ENCODE measurements around the gene SLC8A1. TPM values are rescaled to one million over a fixed set of nuclear protein-coding genes. Genes with fewer than 3 reads are reported as not detected.

Gene SLC8A1
- total and polyA plus RNA-seq, 2 donors, result 0.46 to 20.4 TPM

GRCh38 chr2:40359811-40360210 is 92.1 kb downstream of the SLC8A1 start:
- H3K4me1 ChIP-seq (ENCODE audit: control insufficient read depth in 2 of 2, insufficient read depth in 2 of 2, low read length in 2 of 2), result no peaks in the 10 kb centered on the region
- H3K36me3 ChIP-seq (ENCODE audit: control insufficient read depth in 2 of 2, insufficient read depth in 2 of 2, low read length in 1 of 2), result no peaks in the 10 kb centered on the region
- no peak for DNase-seq (ENCODE audit: low read depth in 6 of 9, low spot score in 9 of 9)
- H3K27ac ChIP-seq (ENCODE audit: low read depth in 1 of 2, low read length in 1 of 2), result no peak overlapping the region
- 97% methylated on average over 2 of the region's 2 CpGs for WGBS
- H3K4me3 ChIP-seq (ENCODE audit: low read length in 2 of 2), result no peak overlapping the region
- no peaks in the 10 kb centered on the region for H3K27me3 ChIP-seq (ENCODE audit: control insufficient read depth in 2 of 2, insufficient read depth in 1 of 2, low read length in 1 of 2)
- no peaks in the 10 kb centered on the region for H3K9me3 ChIP-seq (ENCODE audit: control insufficient read depth in 2 of 2, insufficient read depth in 1 of 2, low read length in 1 of 2)

DNA sequence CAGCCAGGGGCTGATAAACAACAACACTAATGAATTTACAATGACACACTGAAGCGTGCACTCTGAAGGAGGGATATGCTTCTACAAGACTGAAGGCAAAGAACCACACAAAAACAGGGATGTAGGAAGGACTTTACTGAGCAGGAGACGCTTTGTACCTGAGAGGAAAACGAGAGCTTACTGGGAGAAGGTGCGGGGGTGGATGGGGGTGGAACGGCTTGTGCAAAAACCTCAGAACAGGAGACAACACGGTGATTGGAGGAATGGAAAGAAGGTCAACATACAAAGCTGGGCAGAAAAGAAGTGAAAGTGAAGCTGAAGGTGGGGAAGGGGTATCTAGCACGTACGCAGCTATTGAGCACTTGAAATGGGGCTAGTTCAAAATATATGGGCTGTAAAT is 93.1 kb downstream of the SLC8A1 start:
- 97% methylated on average over 8 of the region's 8 CpGs for WGBS
- H3K27ac ChIP-seq (ENCODE audit: low read depth in 1 of 2, low read length in 1 of 2), result no peak overlapping the region
- H3K27me3 ChIP-seq (ENCODE audit: control insufficient read depth in 2 of 2, insufficient read depth in 1 of 2, low read length in 1 of 2), result no peaks in the 10 kb centered on the region
- H3K36me3 ChIP-seq (ENCODE audit: control insufficient read depth in 2 of 2, insufficient read depth in 2 of 2, low read length in 1 of 2), result no peaks in the 10 kb centered on the region
- H3K4me1 ChIP-seq (ENCODE audit: control insufficient read depth in 2 of 2, insufficient read depth in 2 of 2, low read length in 2 of 2), result no peaks in the 10 kb centered on the region
- DNase-seq (ENCODE audit: low read depth in 6 of 9, low spot score in 9 of 9), result no peak
- no peak overlapping the region for H3K4me3 ChIP-seq (ENCODE audit: low read length in 2 of 2)
- H3K9me3 ChIP-seq (ENCODE audit: control insufficient read depth in 2 of 2, insufficient read depth in 1 of 2, low read length in 1 of 2), result no peaks in the 10 kb centered on the region

DNA sequence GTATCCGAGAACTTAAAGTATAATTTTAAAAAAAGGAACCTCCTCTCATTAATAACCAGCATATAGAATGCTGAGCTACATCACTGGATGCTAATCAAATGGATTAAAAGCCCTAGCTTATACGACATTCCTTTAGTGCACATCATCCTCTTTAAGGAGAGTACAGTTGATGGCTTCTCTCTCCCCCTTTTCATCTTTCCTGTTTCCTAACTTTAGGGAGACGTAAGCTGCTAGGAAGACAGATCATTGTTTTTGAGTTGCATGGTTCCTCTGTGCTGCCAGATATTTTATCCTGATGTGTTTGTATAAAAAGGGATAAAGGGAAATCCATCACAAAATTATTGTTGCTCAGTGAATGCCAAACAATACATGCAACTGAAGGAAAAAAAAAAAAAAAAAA is 94.2 kb downstream of the SLC8A1 start:
- Histone ChIP-seq H3K4me3 (ENCODE audit: low read length in 2 of 2) (no peak overlapping the region), H3K27me3 (ENCODE audit: control insufficient read depth in 2 of 2, insufficient read depth in 1 of 2, low read length in 1 of 2) (no peaks in the 10 kb centered on the region), H3K9me3 (ENCODE audit: control insufficient read depth in 2 of 2, insufficient read depth in 1 of 2, low read length in 1 of 2) (no peaks in the 10 kb centered on the region), H3K4me1 (ENCODE audit: control insufficient read depth in 2 of 2, insufficient read depth in 2 of 2, low read length in 2 of 2) (no peaks in the 10 kb centered on the region), H3K36me3 (ENCODE audit: control insufficient read depth in 2 of 2, insufficient read depth in 2 of 2, low read length in 1 of 2) (no peaks in the 10 kb centered on the region), H3K27ac (ENCODE audit: low read depth in 1 of 2, low read length in 1 of 2) (no peak overlapping the region)
- DNase-seq (ENCODE audit: low read depth in 6 of 9, low spot score in 9 of 9), result no peak
- 95% methylated on average over 3 of the region's 3 CpGs for WGBS

- no peaks in the 10 kb centered on the region for H3K9me3 ChIP-seq (ENCODE audit: control insufficient read depth in 2 of 2, insufficient read depth in 1 of 2, low read length in 1 of 2)
- no peaks in the 10 kb centered on the region for H3K36me3 ChIP-seq (ENCODE audit: control insufficient read depth in 2 of 2, insufficient read depth in 2 of 2, low read length in 1 of 2)
- DNase-seq (ENCODE audit: low read depth in 6 of 9, low spot score in 9 of 9), result no peak
- no peak overlapping the region for H3K27ac ChIP-seq (ENCODE audit: low read depth in 1 of 2, low read length in 1 of 2)
- 96% methylated on average over 3 of the region's 3 CpGs for WGBS
- H3K27me3 ChIP-seq (ENCODE audit: control insufficient read depth in 2 of 2, insufficient read depth in 1 of 2, low read length in 1 of 2), result no peaks in the 10 kb centered on the region
- no peak overlapping the region for H3K4me3 ChIP-seq (ENCODE audit: low read length in 2 of 2)
- H3K4me1 ChIP-seq (ENCODE audit: control insufficient read depth in 2 of 2, insufficient read depth in 2 of 2, low read length in 2 of 2), result no peaks in the 10 kb centered on the region
These were observed 96.4 kb downstream of the SLC8A1 start for GRCh38 chr2:40355451-40355850.

DNA sequence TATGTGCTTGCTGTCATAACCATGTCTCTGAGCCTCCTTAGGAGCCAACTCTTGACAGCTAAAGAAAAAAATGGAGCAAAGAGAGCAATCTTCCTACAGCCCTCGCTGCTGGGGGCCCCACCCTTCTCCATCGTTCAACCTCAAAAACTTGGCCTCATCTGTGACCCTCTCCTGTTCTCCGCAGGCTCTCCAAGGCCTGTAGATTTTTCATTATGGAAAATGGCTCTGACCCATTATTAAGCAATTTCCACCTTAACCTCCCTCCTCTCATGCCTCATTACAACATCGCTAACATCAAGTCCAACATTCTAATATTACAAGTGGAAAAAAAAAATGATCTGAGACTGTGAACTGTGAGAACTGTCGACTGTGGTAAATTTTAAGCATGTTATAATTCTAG is 98.7 kb downstream of the SLC8A1 start:
- 93% methylated on average over 5 of the region's 5 CpGs for WGBS
- H3K36me3 ChIP-seq (ENCODE audit: control insufficient read depth in 2 of 2, insufficient read depth in 2 of 2, low read length in 1 of 2), result no peaks in the 10 kb centered on the region
- peak overlapping the region in 1 of 2 donors; percentile 38 for H3K27ac ChIP-seq (ENCODE audit: low read depth in 1 of 2, low read length in 1 of 2)
- no peaks in the 10 kb centered on the region for H3K9me3 ChIP-seq (ENCODE audit: control insufficient read depth in 2 of 2, insufficient read depth in 1 of 2, low read length in 1 of 2)
- H3K4me3 ChIP-seq (ENCODE audit: low read length in 2 of 2), result no peak overlapping the region
- H3K27me3 ChIP-seq (ENCODE audit: control insufficient read depth in 2 of 2, insufficient read depth in 1 of 2, low read length in 1 of 2), result no peaks in the 10 kb centered on the region
- no peaks in the 10 kb centered on the region for H3K4me1 ChIP-seq (ENCODE audit: control insufficient read depth in 2 of 2, insufficient read depth in 2 of 2, low read length in 2 of 2)
- no peak for DNase-seq (ENCODE audit: low read depth in 6 of 9, low spot score in 9 of 9)

- no peak overlapping the region for H3K4me3 ChIP-seq (ENCODE audit: low read length in 2 of 2)
- no peak for DNase-seq (ENCODE audit: low read depth in 6 of 9, low spot score in 9 of 9)
- H3K4me1 ChIP-seq (ENCODE audit: control insufficient read depth in 2 of 2, insufficient read depth in 2 of 2, low read length in 2 of 2), result no peaks in the 10 kb centered on the region
- no peak overlapping the region for H3K27ac ChIP-seq (ENCODE audit: low read depth in 1 of 2, low read length in 1 of 2)
- no peaks in the 10 kb centered on the region for H3K27me3 ChIP-seq (ENCODE audit: control insufficient read depth in 2 of 2, insufficient read depth in 1 of 2, low read length in 1 of 2)
- WGBS, result 96% methylated on average over 7 of the region's 7 CpGs
- no peaks in the 10 kb centered on the region for H3K36me3 ChIP-seq (ENCODE audit: control insufficient read depth in 2 of 2, insufficient read depth in 2 of 2, low read length in 1 of 2)
- H3K9me3 ChIP-seq (ENCODE audit: control insufficient read depth in 2 of 2, insufficient read depth in 1 of 2, low read length in 1 of 2), result no peaks in the 10 kb centered on the region
These were observed 99.2 kb downstream of the SLC8A1 start for GRCh38 chr2:40352703-40353099.

GRCh38 chr2:40352041-40352702 is 99.7 kb downstream of the SLC8A1 start:
- Histone ChIP-seq H3K27ac (ENCODE audit: low read depth in 1 of 2, low read length in 1 of 2) (no peak overlapping the region), H3K27me3 (ENCODE audit: control insufficient read depth in 2 of 2, insufficient read depth in 1 of 2, low read length in 1 of 2) (no peaks in the 10 kb centered on the region)
- 93% methylated on average over 4 of the region's 4 CpGs for WGBS

DNA sequence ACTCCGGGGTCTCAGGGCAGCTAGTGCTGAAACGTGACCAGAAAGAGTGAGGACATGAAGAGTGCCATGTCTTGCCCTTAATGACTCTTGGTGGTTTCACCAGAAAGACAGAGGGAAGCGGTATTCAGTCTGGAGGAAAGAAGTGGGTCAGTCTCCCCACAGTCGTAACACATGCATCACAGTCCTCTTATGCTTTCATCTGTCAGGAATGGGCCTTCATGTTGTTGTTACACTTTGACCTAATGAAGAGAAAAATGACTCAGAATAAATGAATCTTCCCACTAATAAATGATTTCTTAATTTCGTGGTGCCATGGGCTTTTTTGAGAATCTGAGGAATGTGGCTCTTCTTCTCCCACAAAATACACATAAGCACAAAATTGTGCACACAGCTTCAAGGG is 103.2 kb downstream of the SLC8A1 start:
- 77% methylated on average over 5 of the region's 5 CpGs for WGBS
- Histone ChIP-seq H3K27ac (ENCODE audit: low read depth in 1 of 2, low read length in 1 of 2) (no peak overlapping the region), H3K9me3 (ENCODE audit: control insufficient read depth in 2 of 2, insufficient read depth in 1 of 2, low read length in 1 of 2) (no peaks in the 10 kb centered on the region), H3K4me1 (ENCODE audit: control insufficient read depth in 2 of 2, insufficient read depth in 2 of 2, low read length in 2 of 2) (no peaks in the 10 kb centered on the region), H3K4me3 (ENCODE audit: low read length in 2 of 2) (no peak overlapping the region), H3K27me3 (ENCODE audit: control insufficient read depth in 2 of 2, insufficient read depth in 1 of 2, low read length in 1 of 2) (no peaks in the 10 kb centered on the region), H3K36me3 (ENCODE audit: control insufficient read depth in 2 of 2, insufficient read depth in 2 of 2, low read length in 1 of 2) (no peaks in the 10 kb centered on the region)
- no peak for DNase-seq (ENCODE audit: low read depth in 6 of 9, low spot score in 9 of 9)

More at GRCh38 chr2:40352041-40352702, 99.7 kb downstream of the SLC8A1 start:
- no peak for DNase-seq (ENCODE audit: low read depth in 6 of 9, low spot score in 9 of 9)
- no peak overlapping the region for H3K4me3 ChIP-seq (ENCODE audit: low read length in 2 of 2)
- no peaks in the 10 kb centered on the region for H3K36me3 ChIP-seq (ENCODE audit: control insufficient read depth in 2 of 2, insufficient read depth in 2 of 2, low read length in 1 of 2)
- no peaks in the 10 kb centered on the region for H3K9me3 ChIP-seq (ENCODE audit: control insufficient read depth in 2 of 2, insufficient read depth in 1 of 2, low read length in 1 of 2)
- H3K4me1 ChIP-seq (ENCODE audit: control insufficient read depth in 2 of 2, insufficient read depth in 2 of 2, low read length in 2 of 2), result no peaks in the 10 kb centered on the region

- Histone ChIP-seq H3K4me1 (ENCODE audit: control insufficient read depth in 2 of 2, insufficient read depth in 2 of 2, low read length in 2 of 2) (no peaks in the 10 kb centered on the region), H3K36me3 (ENCODE audit: control insufficient read depth in 2 of 2, insufficient read depth in 2 of 2, low read length in 1 of 2) (no peaks in the 10 kb centered on the region), H3K9me3 (ENCODE audit: control insufficient read depth in 2 of 2, insufficient read depth in 1 of 2, low read length in 1 of 2) (no peaks in the 10 kb centered on the region), H3K27ac (ENCODE audit: low read depth in 1 of 2, low read length in 1 of 2) (no peak overlapping the region), H3K27me3 (ENCODE audit: control insufficient read depth in 2 of 2, insufficient read depth in 1 of 2, low read length in 1 of 2) (no peaks in the 10 kb centered on the region), H3K4me3 (ENCODE audit: low read length in 2 of 2) (no peak overlapping the region)
- DNase-seq (ENCODE audit: low read depth in 6 of 9, low spot score in 9 of 9), result no peak
- WGBS, result 84% methylated on average over 5 of the region's 5 CpGs
These were observed 103.9 kb downstream of the SLC8A1 start for GRCh38 chr2:40348038-40348437.

All from thymus (tissue), 11 donors.